ENCODE data around the gene SELENON.
A peak's percentile ranks its signal among the peaks of the same experiment; 100 is the strongest.

The SELENON gene

GRCh38 chr1:25792115-25792514 is 7.9 kb upstream of the SELENON start:
- Mint-ChIP-seq H3K27me3 (no peaks in the 10 kb centered on the region), H3K36me3 (ENCODE audit: insufficient read depth) (peaks cover 19% of the 10 kb centered on the region), H3K9me3 (no peaks in the 10 kb centered on the region), H3K27ac (no peak overlapping the region), H3K4me3 (no peak overlapping the region), H3K4me1 (ENCODE audit: low read depth in 2 of 2) (peaks cover 10 to 14% of the 10 kb centered on the region in 2 donors)
- no peak for DNase-seq
- no peak for ATAC-seq (replicated peaks)

GRCh38 chr1:25793585-25794170 is 6.3 kb upstream of the SELENON start:
- Mint-ChIP-seq H3K9me3 (no peaks in the 10 kb centered on the region), H3K27ac (no peak overlapping the region), H3K36me3 (ENCODE audit: insufficient read depth) (peaks cover 18% of the 10 kb centered on the region), H3K4me3 (no peak overlapping the region), H3K27me3 (no peaks in the 10 kb centered on the region), H3K4me1 (ENCODE audit: low read depth in 2 of 2) (peaks cover 20 to 25% of the 10 kb centered on the region in 2 donors)
- DNase-seq: no peak
- ATAC-seq (replicated peaks): no peak

- DNase-seq: no peak
- H3K9me3 Mint-ChIP-seq: no peaks in the 10 kb centered on the region
These were observed 5.7 kb upstream of the SELENON start for GRCh38 chr1:25794325-25794724.

GRCh38 chr1:25795211-25795610 is 4.8 kb upstream of the SELENON start:
- H3K27ac Mint-ChIP-seq: peak overlapping the region in 1 of 2 donors; percentile 45
- peaks cover 25 to 30% of the 10 kb centered on the region in 2 donors for H3K4me1 Mint-ChIP-seq (ENCODE audit: low read depth in 2 of 2)
- H3K27me3 Mint-ChIP-seq: no peaks in the 10 kb centered on the region
- ATAC-seq (replicated peaks): no peak
- H3K4me3 Mint-ChIP-seq: no peak overlapping the region
- peaks cover 24% of the 10 kb centered on the region for H3K36me3 Mint-ChIP-seq (ENCODE audit: insufficient read depth)
- H3K9me3 Mint-ChIP-seq: no peaks in the 10 kb centered on the region
- DNase-seq: no peak

More at GRCh38 chr1:25794325-25794724, 5.7 kb upstream of the SELENON start:
- Mint-ChIP-seq H3K4me3 (no peak overlapping the region), H3K27me3 (no peaks in the 10 kb centered on the region), H3K4me1 (ENCODE audit: low read depth in 2 of 2) (peaks cover 22 to 26% of the 10 kb centered on the region in 2 donors), H3K36me3 (ENCODE audit: insufficient read depth) (peaks cover 21% of the 10 kb centered on the region), H3K27ac (no peak overlapping the region)
- no peak for ATAC-seq (replicated peaks)

- Mint-ChIP-seq H3K27me3 (no peaks in the 10 kb centered on the region), H3K27ac (peak overlapping the region; percentile 75 to 86), H3K4me1 (ENCODE audit: low read depth in 2 of 2) (peaks cover 32 to 39% of the 10 kb centered on the region in 2 donors), H3K4me3 (peak overlapping the region; percentile 39 to 65), H3K9me3 (no peaks in the 10 kb centered on the region), H3K36me3 (ENCODE audit: insufficient read depth) (peaks cover 26% of the 10 kb centered on the region)
- DNase-seq: peak in 1 of 3 experiments; percentile 37
- peak; percentile 74 for ATAC-seq (replicated peaks)
These were observed 3.8 kb upstream of the SELENON start for GRCh38 chr1:25795946-25796810.

GRCh38 chr1:25796811-25797458 is 3.1 kb upstream of the SELENON start:
- Mint-ChIP-seq H3K27ac (peak overlapping the region; percentile 75 to 86), H3K27me3 (no peaks in the 10 kb centered on the region), H3K36me3 (ENCODE audit: insufficient read depth) (peaks cover 26% of the 10 kb centered on the region), H3K4me1 (ENCODE audit: low read depth in 2 of 2) (peaks cover 32 to 39% of the 10 kb centered on the region in 2 donors), H3K9me3 (no peaks in the 10 kb centered on the region), H3K4me3 (peak overlapping the region; percentile 39 to 65)
- DNase-seq (peak; percentile 66 to 77 (median 74)), ATAC-seq (replicated peaks) (peak; percentile 54)

- H3K4me1 Mint-ChIP-seq (ENCODE audit: low read depth in 2 of 2): peaks cover 38 to 47% of the 10 kb centered on the region in 2 donors
- no peaks in the 10 kb centered on the region for H3K27me3 Mint-ChIP-seq
- H3K27ac Mint-ChIP-seq: peak overlapping the region; percentile 52 to 66
- H3K36me3 Mint-ChIP-seq (ENCODE audit: insufficient read depth): peaks cover 26% of the 10 kb centered on the region
- H3K9me3 Mint-ChIP-seq: no peaks in the 10 kb centered on the region
- DNase-seq (no peak), ATAC-seq (replicated peaks) (no peak)
- peak overlapping the region; percentile 55 to 76 for H3K4me3 Mint-ChIP-seq
These were observed 2.1 kb upstream of the SELENON start for GRCh38 chr1:25797939-25798338.

GRCh38 chr1:25798666-25799351 is 1.2 kb upstream of the SELENON start:
- peak overlapping the region; percentile 75 to 76 for H3K4me3 Mint-ChIP-seq
- no peaks in the 10 kb centered on the region for H3K27me3 Mint-ChIP-seq
- H3K9me3 Mint-ChIP-seq: no peaks in the 10 kb centered on the region
- DNase-seq: no peak
- peaks cover 39 to 48% of the 10 kb centered on the region in 2 donors for H3K4me1 Mint-ChIP-seq (ENCODE audit: low read depth in 2 of 2)
- peak overlapping the region; percentile 52 to 66 for H3K27ac Mint-ChIP-seq
- no peak for ATAC-seq (replicated peaks)
- peaks cover 26% of the 10 kb centered on the region for H3K36me3 Mint-ChIP-seq (ENCODE audit: insufficient read depth)

- Mint-ChIP-seq H3K27me3 (no peaks in the 10 kb centered on the region), H3K9me3 (no peaks in the 10 kb centered on the region), H3K36me3 (ENCODE audit: insufficient read depth) (peaks cover 25% of the 10 kb centered on the region), H3K4me3 (peak overlapping the region; percentile 75 to 76), H3K27ac (peak overlapping the region; percentile 52 to 66), H3K4me1 (ENCODE audit: low read depth in 2 of 2) (peaks cover 39 to 48% of the 10 kb centered on the region in 2 donors)
- DNase-seq (no peak), ATAC-seq (replicated peaks) (no peak)
These were observed 550 bp upstream of the SELENON start for GRCh38 chr1:25799352-25799934.

- Mint-ChIP-seq H3K4me3 (peak overlapping the region; percentile 69 to 84), H3K9me3 (no peaks in the 10 kb centered on the region), H3K4me1 (ENCODE audit: low read depth in 2 of 2) (peaks cover 43 to 48% of the 10 kb centered on the region in 2 donors), H3K27ac (peak overlapping the region; percentile 78 to 80), H3K27me3 (no peaks in the 10 kb centered on the region), H3K36me3 (ENCODE audit: insufficient read depth) (peaks cover 22% of the 10 kb centered on the region)
- no peak for DNase-seq
- no peak for ATAC-seq (replicated peaks)
These were observed 847 bp downstream of the SELENON start for GRCh38 chr1:25800703-25801377.

- Mint-ChIP-seq H3K27ac (no peak overlapping the region), H3K4me1 (ENCODE audit: low read depth in 2 of 2) (peaks cover 26 to 31% of the 10 kb centered on the region in 2 donors), H3K27me3 (no peaks in the 10 kb centered on the region), H3K9me3 (no peaks in the 10 kb centered on the region), H3K36me3 (ENCODE audit: insufficient read depth) (peaks cover 16% of the 10 kb centered on the region), H3K4me3 (no peak overlapping the region)
- no peak for ATAC-seq (replicated peaks)
- no peak for DNase-seq
These were observed 2.9 kb downstream of the SELENON start for GRCh38 chr1:25802915-25803314.

- Mint-ChIP-seq H3K9me3 (no peaks in the 10 kb centered on the region), H3K36me3 (ENCODE audit: insufficient read depth) (peaks cover 17% of the 10 kb centered on the region), H3K4me3 (no peak overlapping the region), H3K4me1 (ENCODE audit: low read depth in 2 of 2) (peaks cover 26% of the 10 kb centered on the region in 2 donors), H3K27ac (no peak overlapping the region), H3K27me3 (no peaks in the 10 kb centered on the region)
- DNase-seq (no peak), ATAC-seq (replicated peaks) (no peak)
These were observed 3.4 kb downstream of the SELENON start for GRCh38 chr1:25803368-25803767.
